ENCODE measurements around the gene GYPC.

Gene GYPC

DNA sequence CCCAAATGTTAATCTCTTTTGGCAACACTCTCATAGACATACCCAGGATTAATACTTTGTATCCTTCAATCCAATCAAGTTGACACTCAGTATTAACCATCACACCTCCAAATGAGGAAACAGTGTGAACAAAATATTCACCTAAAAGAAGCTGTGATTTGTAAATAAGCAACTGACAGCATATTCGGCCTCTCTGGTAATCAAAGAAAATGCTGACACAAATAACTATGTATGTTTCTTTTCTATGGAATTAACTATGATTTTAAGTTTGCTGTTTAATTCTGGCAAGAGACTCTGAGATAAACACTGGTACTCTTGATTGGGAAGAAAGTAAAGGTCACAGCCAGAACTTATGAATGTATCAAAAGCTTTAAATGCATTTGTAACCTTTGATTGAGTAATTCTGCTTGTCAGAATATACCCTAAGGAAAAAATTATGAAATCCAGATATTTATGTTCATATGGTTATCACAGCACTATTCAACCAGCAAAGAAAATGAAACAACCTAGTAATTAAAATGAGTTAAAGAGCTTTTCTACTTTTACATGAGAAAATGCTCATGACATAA is 3.6 kb upstream of the GYPC start:
- DNase-seq: no peak

DNA sequence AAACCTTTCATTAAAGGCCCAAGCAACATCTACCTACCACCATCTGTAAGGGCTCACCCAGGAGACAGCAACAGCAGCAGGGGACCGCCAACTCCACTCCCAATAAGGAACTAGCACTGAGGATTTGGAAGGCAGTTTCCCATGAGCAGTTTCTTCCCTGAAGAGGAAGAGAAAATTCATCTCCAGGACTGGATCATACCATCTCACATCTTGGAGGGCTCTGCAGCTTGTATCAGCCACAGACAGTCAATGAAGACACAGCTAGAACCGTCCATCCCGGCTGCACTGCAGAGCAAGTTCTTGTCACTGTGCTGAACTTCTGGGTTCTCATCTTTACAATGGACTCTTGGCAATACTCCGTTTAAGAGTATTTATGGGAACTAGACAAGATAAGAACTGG is 2.8 kb upstream of the GYPC start:
- no peak for DNase-seq

DNA sequence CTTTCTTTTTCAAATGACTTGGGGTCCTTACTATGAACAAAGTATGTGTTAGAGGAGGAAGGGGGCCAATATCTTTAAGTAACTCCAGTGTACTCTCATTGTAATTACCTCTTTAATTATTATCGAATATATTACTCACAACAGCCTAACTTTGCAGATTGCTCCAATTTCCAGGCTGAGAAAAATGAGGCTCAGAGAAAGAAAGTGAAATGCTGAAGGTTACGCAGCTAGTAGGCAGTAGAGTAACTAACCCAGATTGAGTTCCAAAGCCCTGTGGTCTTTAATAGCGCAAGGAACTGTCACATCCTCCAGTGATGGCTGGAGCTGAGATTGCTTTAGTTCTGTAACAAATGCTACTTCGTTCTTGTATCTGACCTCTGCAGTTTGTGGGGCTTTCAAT is 2.2 kb upstream of the GYPC start:
- DNase-seq: no peak

DNA sequence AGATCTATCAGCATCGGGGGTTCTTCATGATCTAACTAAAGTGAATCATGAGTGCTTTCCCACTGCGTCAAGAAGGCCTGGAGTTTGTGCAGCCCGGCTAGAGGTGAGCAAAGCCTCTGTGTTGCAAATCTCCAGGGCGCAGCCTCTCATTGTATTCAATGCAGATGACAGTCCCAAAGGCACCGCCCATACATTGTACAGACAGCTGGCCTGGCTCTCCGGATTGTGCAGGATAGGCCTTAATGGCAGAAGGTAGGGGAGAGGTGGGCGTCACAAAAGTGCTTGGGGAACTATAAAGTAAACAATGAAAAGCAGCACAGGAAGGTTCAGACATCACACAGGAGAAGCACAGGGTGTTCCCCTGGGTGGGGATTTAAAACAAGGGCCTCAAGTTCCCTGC is 907 bp upstream of the GYPC start:
- no peak for DNase-seq

DNA sequence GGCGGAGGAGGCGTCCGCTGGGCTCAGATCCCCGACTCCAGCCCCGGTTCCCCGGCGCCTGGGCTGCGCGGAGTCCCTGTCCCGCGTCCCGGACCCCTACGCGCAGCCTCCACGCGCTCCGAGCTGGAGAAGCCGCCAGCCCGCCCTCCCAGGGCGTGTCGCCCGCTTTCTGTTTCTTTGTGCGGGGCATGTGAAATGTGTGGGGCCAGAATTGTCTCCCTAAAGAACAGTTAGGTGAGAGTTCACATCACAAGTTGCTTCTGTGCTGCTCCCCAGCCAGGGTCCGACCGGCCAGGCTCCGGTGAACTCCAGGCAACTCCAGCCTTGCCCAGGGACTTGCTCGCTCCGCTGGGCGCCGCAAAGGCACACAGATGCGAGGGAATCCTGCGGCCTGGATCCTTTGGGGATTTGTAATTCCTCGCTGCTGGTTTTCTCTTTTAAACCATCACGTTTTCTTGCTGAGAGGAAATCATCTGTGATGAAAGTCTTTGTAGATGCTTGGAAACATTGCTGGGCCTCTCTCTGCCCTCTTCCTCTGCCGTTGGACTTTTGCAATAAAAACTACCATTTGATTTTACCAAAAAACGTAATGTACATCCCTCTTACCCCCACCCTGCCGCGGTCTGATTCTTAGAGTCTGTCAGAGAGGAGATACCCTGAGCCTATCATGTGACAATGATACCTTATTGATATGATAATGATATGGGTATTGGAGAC is 631 bp downstream of the GYPC start:
- no peak for DNase-seq

DNA sequence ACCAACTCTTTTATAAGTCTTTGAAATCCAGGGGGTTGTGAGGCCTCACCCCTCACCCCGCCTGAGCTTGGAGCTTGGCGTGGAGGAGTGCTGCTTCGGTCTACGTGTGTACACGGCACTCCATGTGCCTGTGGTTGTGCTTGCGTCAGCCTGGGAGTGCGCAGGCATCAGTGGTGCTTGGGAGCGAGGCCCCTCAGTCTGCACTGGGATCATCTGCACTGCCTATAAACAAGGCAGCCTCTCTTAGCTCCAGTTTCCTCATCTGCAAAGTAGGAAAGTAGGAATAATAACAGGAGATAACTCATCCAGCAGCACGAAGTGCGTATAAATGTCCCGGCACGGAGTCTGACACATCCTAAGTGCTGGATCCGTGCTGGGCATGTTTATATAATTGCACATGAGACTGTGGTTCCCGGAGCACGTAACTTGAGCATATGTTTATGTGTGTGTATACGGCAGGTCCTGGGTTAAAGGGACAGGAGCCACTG is 1.2 kb downstream of the GYPC start:
- DNase-seq: no peak

DNA sequence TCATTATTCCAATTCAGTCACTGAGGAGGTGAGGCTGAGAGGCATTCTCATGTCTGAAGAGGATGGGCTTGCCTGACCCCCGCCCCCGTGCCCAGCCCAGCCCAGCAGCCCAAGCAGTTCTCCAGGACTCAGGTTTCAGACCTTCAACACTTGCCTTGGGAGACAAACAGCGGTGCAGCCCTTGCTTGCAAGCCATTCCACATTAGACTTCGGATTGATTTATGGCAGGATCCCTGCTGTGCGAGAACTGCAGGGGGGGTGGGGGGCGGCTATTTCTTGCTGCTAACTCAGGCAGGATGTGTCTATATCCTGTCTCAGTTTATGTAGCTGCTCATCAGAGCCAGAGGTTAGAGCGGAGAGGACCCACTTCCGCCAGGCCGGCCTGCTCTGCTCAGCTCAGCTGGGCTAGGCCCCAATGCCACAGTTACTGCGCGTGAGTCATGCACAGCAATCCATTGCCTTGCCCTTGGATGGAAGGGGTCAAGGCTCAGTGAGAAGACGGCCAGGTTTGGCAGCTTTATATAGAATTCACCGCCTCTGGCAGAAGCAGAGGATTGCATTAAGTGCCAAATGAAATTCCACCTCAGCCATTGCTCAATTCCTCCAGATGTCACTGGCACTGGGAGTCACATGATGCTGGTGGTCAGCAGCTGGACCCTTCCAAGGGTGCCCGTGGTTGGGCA is 1.8 kb downstream of the GYPC start:
- no peak for DNase-seq

DNA sequence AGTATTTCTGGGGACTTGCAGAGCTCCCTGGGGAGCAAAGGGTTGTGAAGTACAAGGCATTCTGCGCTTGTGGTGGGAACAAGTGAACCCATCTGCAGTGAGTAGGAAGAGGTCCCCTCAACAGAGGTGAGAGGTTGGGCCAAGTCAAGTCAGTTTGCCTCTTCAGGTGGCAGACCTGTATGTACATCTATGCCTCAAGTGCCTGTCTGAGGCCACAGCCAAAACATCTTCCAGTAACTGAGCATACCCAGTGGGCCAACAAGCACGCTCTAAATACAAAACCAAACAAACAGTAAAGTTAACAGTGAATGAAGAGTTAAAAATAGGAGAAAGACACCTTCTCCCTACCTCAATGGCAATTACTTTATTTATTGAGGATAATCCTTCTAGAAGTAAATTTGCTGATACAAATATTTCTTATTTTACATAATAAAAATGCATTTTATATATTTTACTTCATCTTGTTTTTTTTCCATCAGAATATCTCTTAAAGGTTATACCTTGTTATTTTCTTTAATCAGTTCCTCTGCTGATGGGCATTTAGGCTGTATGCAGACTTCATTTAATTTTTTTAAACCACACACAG is 2.5 kb downstream of the GYPC start:
- no peak for DNase-seq

DNA sequence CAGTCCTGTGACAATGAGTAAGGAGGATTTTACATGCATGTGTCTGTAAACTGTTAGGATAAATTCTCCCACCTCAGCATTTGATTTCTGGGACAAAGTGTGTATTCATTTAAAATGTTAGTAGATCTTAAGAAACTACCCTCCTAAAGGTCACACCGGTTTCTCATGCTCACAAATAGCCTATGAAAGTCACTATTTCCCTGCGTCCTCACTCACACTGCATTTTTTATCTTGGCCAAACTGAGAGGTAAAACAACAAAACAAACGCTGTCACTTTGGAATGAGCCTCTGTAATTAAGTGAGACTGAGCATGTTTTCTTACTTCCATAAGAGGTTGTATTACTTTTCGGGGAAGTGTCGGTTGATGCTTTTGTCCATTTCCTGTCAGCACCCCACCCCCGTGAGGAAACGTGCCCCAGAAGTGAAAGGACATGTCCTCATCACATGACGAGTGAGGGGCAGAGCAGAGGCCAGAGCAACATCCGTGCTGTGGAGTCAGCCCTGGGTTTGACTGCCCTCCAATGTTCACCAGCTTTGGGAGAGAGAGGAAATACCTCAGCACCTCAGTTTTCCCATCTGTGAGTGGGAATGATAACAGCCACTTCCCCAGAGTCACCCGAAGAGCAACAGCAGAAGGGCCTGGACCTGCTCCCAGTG is 3.1 kb downstream of the GYPC start:
- no peak for DNase-seq

DNA sequence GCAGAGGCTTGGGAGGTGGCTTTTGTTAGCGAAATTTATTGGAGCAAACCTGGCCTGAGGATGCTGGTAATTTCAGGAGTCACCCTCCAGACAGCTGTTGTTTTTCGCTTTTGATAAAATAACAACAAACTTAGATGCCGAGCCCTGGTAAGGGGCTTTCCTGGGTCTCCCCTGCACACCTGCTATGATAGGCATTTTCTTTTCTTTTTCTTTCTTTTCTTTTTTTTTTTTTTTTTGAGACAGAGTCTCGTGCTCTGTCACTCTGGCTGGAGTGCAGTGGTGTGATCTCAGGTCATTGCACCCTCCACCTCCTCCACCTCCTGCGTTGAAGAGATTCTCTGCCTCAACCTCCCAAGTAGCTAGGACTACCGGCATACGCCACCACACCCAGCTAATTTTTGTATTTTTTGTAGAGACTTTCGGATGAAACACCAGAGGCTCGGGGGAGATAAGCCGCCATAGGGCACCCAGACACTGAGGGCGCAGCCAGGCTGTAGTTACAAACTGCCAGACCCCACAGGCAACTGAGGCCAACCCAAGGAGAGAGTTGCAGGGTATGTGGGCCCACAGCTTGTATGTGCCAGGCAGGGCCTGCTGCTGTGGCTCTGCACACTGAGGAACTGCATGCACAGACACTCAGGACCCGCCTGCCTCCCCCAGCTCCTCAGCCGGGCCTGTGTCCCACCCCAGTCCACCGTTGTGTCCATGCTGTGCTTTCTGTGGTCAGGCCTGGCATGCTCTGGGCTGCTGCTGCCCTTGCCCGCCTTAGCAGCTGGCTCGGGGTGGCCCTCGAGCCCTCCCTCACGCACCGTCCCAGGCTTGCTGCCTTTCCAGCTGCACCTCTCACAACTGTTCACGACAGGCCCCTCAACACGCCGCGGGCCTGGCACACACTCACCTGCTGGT is 3.9 kb downstream of the GYPC start:
- DNase-seq: no peak

DNA sequence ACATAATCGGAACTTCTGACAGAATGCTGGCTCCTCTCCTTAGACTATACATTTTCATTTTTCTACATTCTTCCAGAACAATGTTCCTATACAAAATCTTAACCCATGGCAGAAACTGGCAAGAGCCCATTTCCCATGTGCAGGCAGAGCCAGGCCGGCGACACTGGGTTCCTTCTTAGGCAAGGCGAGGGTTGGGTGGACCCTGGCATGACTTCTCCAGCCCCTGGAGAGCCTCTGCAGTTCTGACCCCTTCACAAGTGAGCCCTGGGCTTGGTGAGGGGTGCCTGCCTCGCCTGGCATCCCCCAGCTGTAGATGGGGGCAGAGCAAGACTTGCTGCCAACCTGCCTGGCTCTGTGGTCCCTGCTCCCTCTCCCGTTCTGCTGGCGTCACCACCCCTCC is 5.0 kb downstream of the GYPC start:
- no peak for DNase-seq

DNA sequence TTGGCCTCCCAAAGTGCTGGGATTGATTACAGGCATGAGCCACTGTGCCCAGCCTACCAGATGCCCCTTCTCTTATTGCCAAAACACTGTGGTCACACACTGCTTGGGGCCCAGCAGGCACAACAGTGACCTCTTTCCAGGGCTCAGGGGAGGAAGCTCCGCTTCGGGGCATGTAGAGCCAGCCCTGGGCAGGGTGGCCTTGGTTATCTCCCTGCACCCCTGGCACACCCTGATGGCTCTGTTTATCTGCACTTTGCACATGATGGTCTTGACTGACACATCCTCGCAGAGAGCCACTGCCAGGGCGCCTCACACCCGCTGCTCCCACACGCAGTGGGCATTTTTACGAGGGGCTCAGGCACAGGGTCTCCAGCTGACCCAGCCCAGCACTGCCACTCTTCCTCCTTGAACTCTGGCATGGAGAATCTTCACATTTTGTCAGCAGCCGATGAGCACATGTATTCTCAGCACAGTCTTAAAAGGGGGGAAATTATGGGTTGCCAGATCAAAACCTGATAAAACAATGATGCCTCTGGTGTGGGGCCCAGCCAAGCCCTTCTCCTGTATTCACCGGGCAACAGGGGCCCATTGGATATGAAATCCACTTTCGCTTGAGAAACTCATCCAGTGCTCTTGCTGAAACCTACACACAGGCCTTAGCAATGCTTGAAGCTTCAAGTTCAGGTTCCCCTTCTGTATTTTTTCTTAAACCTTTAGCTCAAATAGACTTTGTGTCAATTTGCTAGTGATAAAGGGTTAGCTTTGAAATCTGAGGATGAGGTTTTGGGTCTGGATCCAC is 5.9 kb downstream of the GYPC start:
- DNase-seq: no peak

DNA sequence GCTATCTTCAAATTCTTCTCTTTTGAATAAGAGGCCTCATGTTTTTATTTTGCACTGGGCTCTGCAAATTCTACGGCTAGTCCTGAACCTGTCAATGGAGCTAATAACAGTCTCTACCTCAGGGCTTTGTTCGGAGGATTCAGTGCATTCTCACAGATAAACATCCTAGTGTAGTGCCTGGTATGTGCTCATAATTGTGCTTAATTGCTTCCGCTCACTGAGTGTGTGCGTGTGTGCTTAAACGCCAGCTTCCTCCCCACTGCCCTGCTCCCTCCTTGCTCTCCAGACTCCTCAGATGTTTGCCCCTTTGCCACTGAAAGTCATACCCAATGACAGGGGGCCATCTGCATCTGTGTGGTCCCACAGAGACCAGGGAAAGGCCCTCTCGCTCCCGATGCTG is 6.7 kb downstream of the GYPC start:
- no peak for DNase-seq

DNA sequence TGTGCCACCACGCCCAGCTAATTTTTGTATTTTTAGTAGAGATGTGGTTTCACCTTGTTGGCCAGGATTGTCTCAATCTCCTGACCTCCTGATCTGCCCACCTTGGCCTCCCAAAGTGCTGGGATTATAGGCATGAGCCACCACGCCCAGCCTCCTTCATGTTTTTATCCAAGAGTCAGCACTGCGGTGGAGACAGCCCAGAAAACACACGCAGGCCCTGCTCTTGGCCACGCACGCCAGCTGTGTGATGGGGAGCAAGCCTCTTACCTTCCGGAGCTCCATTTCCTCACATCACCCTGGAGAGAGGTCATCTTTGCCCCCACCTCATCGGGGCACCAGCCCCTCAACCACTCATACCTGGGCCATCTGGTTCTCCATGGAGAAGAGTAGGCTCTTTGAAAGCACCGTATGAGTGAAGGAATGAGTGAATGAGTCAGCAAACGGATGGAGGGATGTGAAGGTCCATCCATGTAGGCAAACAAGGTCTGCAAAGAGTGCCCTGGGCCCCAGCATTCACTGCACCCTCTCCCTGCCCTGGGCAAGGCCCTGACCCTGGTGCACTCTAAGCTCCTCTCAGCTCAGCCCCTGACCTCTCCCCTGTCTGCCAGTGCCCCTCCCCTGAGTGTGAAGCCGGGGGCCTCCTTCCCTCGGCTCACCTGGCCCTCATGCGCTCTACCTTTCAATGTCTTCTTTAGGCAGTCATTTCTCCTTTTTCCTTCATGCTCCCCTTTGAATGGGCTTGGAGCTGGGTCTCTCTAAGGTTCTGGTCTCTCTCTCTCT is 7.4 kb downstream of the GYPC start:
- no peak for DNase-seq

DNA sequence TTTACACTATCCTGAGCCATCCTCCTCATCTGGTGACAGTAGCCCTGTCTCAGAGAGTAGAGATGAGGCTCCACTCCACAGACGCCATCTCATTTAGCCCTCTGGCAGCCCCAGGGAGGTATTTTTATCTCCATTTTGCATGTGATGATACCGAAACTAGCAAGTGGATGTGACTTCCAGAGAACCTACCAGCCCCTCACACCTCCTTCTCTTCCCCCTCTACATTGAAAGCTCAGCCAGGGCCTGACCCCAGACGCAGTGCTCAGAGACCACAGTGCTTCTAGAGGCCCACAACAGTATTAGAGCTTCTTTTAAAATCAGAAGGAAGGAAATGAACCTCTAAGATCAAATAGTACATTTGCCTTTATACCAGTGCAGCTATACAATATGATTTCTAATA is 8.3 kb downstream of the GYPC start:
- DNase-seq: no peak

DNA sequence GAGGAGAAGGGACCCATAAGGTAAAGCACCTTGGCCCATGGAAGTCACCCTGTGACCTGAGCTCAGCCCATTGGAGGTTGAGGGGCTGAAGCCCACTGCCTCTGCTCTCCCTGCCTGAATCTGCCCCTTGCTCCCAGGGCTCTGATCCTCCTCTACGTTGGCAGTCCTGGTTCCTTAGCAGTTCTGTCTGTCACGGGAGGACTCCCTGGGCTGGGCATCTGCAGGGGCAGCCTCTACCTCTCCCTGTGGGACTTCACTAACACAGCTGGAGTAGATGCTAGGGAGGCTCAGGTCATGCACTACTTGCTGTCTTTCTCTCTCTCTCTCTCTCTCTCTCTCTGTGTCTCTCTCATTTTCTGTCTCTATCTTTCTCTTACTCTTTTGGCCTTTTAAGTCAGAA is 8.7 kb downstream of the GYPC start:
- no peak for DNase-seq

DNA sequence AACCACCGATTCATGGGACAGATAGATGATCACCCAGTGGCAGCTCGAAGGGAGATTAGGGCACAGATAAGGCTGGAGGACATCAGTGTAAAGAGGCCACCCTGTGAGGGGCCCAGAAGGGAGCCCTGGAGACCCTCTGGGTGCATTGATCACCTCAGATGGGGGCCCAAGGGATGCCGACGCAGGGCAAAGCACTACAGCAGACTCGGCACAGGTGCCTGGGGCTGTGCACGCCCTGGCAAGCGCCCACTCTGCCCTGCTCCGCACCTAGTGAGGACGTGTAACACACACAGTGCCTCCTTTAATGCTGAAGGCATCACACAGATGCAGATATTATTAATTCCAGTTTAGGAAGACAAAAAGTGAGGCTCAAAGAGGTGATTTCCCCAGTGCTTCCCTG is 9.5 kb downstream of the GYPC start:
- DNase-seq: no peak

DNA sequence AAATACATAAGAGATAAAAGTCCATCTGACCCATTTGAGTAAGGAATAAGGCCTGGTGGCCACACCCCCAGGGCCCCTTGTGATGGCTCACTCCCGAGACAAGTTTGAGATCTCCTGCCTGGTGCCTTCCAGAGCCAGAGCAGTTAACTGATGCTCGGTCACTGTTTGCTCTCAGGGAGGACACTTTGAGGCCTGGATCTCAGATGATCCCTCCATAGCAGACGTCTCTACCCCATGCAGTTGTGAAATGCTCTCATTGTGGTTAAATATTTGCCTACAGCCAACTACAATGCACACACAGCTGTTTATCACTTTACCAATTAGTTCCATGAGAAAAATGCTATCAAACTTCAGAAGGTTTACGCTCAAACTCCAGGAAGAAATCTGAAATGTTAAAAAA is 12.3 kb downstream of the GYPC start:
- DNase-seq: no peak

DNA sequence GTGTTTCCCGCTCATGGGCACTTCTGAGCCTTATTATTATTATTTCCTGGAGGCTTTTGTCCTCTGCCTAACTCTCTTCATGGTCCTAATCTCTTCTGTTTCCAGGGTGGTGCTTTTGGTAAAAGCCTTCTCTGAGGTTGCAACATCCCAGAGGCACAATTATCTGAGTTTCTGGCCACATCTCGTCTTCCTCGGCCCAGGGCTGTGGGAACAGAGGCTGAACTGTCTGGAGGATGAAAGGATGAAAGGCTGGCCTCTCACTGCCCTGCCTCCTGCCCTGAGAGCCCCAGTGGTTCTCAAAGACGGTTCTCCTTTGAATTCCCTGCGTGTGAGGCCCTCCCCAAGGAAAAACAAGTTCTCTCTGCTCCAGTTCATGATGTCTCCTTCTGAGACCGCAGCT is 13.8 kb downstream of the GYPC start:
- DNase-seq: no peak

DNA sequence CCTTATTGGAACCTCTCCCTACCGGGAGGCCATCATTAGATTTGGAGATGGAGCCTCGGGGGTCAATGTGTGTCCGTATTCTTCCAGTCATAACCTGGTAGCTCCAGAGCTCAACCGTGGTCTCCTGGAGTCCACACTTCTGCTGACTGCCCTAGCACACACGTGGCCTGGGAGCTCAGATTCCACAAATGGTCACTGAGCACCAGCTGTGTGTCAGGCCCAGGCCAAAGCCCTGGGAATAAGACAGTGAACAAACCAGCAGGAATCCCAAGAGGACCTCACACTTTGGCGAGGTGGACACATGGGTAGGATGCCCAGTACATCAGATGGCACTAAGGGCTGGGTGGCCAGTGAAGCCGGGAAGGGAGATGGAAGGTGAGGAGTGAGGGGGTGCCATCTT is 15.5 kb downstream of the GYPC start:
- DNase-seq: no peak
